ENCODE measurements around the gene RIN1.
A peak's percentile ranks its signal among the peaks of the same experiment; 100 is the strongest.

The RIN1 gene

DNA sequence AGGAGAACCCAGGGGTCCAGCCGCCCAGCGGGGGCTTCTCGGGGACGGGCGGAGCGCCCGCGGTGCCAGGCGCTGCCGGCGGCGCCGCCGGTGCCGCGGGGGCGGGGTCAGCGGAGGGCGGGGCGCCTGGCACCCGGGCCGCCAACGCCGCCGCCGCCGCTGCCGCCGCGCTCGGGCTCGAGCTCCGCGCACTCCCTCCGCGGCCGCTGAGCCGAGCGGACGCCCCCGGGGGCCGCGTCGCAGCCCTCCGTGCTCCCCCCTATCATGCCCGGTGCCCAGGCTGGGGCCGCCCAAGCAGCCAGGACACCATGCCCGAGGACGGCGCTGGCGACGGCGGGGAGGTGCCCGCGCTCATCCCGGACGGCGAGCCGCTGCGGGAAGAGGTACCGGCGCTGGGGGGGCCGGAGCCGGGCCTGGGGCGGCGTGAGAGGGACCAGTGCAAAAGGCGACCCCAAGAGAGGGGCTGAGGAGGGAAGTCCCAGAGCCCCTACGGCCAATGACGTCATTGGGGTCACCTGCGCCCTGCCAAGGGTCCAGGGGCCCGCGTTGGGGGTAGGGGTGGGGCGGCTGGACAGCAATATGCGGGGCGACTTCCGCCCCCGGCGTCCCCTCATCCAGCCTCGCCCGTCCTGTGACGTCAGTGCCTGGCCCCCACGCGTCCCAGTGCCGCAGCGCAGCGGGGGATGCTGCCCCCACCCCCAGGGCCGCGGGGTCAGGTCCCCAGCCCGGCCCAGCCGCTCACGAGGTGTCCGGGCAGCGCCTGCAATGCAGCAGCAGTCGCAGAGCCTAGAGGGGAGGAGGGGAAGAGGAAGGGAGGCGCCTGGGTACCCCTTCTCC is 44.3 kb downstream of the RIN1 start, which contains the start of gene TMEM151A:
Gene TMEM151A, plus strand, starts transcription at position 189 of the 837 bp plus-strand sequence. Its CDS starts 120 bp downstream, at position 309.
- H3K4me3 ChIP-seq (ENCODE audit: low read length in 2 of 2), result peak within 1 kb of the TSS in 1 of 2 donors; percentile 63
- H3K4me1 ChIP-seq (ENCODE audit: control insufficient read depth, insufficient read depth, low read length), result peaks cover 35% of the 10 kb centered on the region
- no peak within 1 kb of the TSS for H3K27ac ChIP-seq (ENCODE audit: low read length)
- H3K9ac ChIP-seq (ENCODE audit: low read length in 2 of 2), result no peak within 1 kb of the TSS
- peaks cover 20 to 35% of the 10 kb centered on the region in 2 donors for H3K27me3 ChIP-seq (ENCODE audit: control insufficient read depth in 1 of 2, insufficient read depth in 2 of 2, low read length in 2 of 2)
- H3K36me3 ChIP-seq (ENCODE audit: control insufficient read depth in 2 of 2, insufficient read depth in 2 of 2, low read length in 2 of 2), result peaks cover 0 to under 1% of the 10 kb centered on the region in 2 donors
- H3K9me3 ChIP-seq (ENCODE audit: control insufficient read depth in 2 of 2, low read length in 2 of 2), result no peaks in the 10 kb centered on the region

DNA sequence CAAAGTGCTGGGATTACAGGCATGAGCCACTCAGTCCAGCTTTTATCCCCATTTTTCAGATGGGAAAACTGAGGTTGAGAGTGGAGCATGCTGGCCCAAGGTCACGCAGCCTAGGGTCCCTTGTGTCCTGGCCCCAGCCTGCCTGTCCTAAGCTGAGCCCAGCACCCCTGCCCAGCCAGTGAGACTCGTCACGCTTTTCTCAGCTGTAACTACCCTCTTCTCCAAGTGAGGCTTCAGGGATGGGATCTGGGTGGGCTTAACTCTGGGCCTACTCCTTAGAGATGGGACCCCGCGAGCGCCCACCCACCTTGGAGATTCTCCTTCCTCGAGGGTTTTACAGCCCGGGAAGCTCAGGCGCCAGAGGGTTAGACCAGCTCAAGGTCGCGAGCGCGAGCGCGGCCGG is 44.9 kb downstream of the RIN1 start:
- peaks cover 0 to 4% of the 10 kb centered on the region in 2 donors for H3K36me3 ChIP-seq (ENCODE audit: control insufficient read depth in 2 of 2, insufficient read depth in 2 of 2, low read length in 2 of 2)
- peaks cover 40% of the 10 kb centered on the region for H3K4me1 ChIP-seq (ENCODE audit: control insufficient read depth, insufficient read depth, low read length)
- H3K4me3 ChIP-seq (ENCODE audit: low read length in 2 of 2), result peak overlapping the region in 1 of 2 donors; percentile 44
- H3K27ac ChIP-seq (ENCODE audit: low read length), result no peak overlapping the region
- no peak overlapping the region for H3K9ac ChIP-seq (ENCODE audit: low read length in 2 of 2)
- H3K27me3 ChIP-seq (ENCODE audit: control insufficient read depth in 1 of 2, insufficient read depth in 2 of 2, low read length in 2 of 2), result peaks cover 20 to 30% of the 10 kb centered on the region in 2 donors
- H3K9me3 ChIP-seq (ENCODE audit: control insufficient read depth in 2 of 2, low read length in 2 of 2), result no peaks in the 10 kb centered on the region

DNA sequence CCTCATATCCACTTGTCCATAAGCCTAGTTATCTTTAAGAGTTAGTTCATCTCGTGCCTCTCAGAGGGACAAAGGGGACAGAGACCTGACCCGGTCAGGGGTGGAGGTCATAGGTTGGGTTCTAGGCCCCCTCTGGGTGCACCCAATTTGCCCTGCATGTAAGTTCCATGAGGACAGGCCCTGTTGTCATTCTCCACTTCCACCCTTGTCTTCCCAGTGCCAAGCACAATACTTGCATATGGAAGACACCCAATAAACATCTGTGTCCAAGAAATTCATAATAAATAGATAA is 46.0 kb downstream of the RIN1 start:
- H3K9ac ChIP-seq (ENCODE audit: low read length in 2 of 2), result no peak overlapping the region
- H3K36me3 ChIP-seq (ENCODE audit: control insufficient read depth in 2 of 2, insufficient read depth in 2 of 2, low read length in 2 of 2), result peaks cover 0 to 4% of the 10 kb centered on the region in 2 donors
- no peak overlapping the region for H3K27ac ChIP-seq (ENCODE audit: low read length)
- H3K9me3 ChIP-seq (ENCODE audit: control insufficient read depth in 2 of 2, low read length in 2 of 2), result no peaks in the 10 kb centered on the region
- H3K27me3 ChIP-seq (ENCODE audit: control insufficient read depth in 1 of 2, insufficient read depth in 2 of 2, low read length in 2 of 2), result peaks cover 18 to 30% of the 10 kb centered on the region in 2 donors
- peak overlapping the region in 1 of 2 donors; percentile 92 for H3K4me3 ChIP-seq (ENCODE audit: low read length in 2 of 2)
- H3K4me1 ChIP-seq (ENCODE audit: control insufficient read depth, insufficient read depth, low read length), result peaks cover 45% of the 10 kb centered on the region

DNA sequence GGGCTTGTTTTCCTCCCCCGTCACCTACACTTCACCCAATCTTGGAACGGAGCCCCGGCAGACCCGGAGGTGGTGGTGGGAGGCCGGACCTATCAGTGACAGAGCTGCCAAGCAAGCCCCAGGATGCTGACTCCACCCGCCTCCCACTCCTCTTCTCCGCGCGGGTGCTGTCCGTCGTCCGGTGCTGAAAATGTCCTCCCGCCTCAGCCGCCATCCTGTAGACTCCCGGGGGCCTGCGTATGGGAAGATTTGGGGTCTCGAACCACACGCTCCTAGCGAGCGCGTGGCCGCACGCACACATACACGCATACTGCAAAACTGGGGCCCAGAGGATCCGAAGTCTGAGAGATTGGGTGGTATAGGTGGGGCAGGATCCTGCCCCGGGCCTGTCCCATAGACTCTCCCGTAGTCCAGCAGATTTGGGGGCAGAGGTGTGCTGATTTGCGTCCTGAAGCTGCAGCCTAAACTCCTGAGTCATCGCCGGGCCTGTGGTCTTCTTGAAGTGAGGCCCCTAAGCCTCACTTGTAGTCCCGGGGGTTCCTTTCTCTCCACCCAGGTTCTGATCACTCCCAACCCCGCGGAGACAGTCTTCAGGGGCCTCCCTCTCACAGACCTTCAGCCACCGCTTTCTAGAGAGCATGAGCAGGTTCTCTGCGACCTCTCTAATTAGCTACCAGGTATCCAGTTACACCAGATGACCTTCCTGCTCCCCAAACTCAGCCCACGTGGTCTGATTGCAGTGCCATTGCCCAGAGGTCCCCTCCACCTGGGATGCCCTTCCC is 46.5 kb downstream of the RIN1 start:
- Histone ChIP-seq H3K27me3 (ENCODE audit: control insufficient read depth in 1 of 2, insufficient read depth in 2 of 2, low read length in 2 of 2) (peaks cover 18 to 30% of the 10 kb centered on the region in 2 donors), H3K4me1 (ENCODE audit: control insufficient read depth, insufficient read depth, low read length) (peaks cover 48% of the 10 kb centered on the region)

DNA sequence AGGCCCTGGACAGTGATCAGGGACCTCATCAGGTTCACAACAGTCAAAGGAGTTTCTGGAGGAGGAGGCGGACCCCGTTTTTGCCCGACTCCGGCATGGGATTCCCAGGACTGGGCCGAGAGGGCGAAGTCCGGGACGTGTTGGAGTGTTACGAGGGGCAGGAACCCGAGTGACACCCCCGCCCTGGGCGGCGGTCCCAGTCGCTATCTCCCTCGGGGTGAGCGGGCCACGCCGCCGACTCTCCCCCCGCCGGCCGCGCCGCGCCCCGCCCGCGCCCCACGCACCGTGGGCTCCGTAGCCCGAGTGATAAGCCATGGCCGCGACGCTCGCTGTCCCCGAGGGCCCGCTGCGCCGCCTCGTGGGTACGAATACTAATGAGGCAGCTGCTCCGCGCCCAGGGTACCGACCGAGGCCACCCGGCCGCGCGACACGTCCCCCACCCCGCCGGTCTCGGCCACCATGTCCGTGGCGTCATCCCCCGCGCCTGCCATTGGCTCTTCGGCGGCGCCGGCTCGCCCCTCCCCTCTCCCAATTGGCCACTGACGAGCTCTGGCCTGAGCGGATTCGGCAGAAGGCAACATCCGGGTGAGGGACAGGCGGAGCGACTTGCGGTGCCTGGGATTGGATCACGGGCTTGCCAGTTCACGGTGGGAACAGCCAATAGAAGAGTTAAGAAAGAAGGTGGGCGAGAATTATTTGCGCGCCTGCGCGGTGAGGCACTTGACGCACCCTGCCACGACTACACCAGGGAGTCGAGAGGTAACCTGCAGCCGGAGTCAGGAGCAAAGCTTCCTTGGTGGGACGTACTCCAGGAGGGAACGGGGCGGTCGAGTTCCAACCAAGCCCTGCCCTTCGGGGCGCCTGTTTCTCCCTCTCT is 47.3 kb downstream of the RIN1 start, which contains the start of gene YIF1A:
Gene YIF1A, minus strand, starts transcription at position 473 of the 877 bp plus-strand sequence. Its CDS starts 158 bp downstream, at position 315.
- Histone ChIP-seq H3K27ac (ENCODE audit: low read length) (peak within 1 kb of the TSS; percentile 88), H3K27me3 (ENCODE audit: control insufficient read depth in 1 of 2, insufficient read depth in 2 of 2, low read length in 2 of 2) (peaks cover 15 to 25% of the 10 kb centered on the region in 2 donors), H3K9ac (ENCODE audit: low read length in 2 of 2) (peak within 1 kb of the TSS; percentile 89 to 95), H3K9me3 (ENCODE audit: control insufficient read depth in 2 of 2, low read length in 2 of 2) (no peaks in the 10 kb centered on the region), H3K4me3 (ENCODE audit: low read length in 2 of 2) (peak within 1 kb of the TSS; percentile 91 to 92), H3K36me3 (ENCODE audit: control insufficient read depth in 2 of 2, insufficient read depth in 2 of 2, low read length in 2 of 2) (peaks cover 0 to 8% of the 10 kb centered on the region in 2 donors), H3K4me1 (ENCODE audit: control insufficient read depth, insufficient read depth, low read length) (peaks cover 48% of the 10 kb centered on the region)

More for the DNA sequence above, 46.5 kb downstream of the RIN1 start:
- H3K9ac ChIP-seq (ENCODE audit: low read length in 2 of 2), result peak overlapping the region; percentile 68 to 83
- H3K9me3 ChIP-seq (ENCODE audit: control insufficient read depth in 2 of 2, low read length in 2 of 2), result no peaks in the 10 kb centered on the region
- peak overlapping the region; percentile 88 to 92 for H3K4me3 ChIP-seq (ENCODE audit: low read length in 2 of 2)
- H3K36me3 ChIP-seq (ENCODE audit: control insufficient read depth in 2 of 2, insufficient read depth in 2 of 2, low read length in 2 of 2), result peaks cover 0 to 4% of the 10 kb centered on the region in 2 donors
- H3K27ac ChIP-seq (ENCODE audit: low read length), result peak overlapping the region; percentile 88

DNA sequence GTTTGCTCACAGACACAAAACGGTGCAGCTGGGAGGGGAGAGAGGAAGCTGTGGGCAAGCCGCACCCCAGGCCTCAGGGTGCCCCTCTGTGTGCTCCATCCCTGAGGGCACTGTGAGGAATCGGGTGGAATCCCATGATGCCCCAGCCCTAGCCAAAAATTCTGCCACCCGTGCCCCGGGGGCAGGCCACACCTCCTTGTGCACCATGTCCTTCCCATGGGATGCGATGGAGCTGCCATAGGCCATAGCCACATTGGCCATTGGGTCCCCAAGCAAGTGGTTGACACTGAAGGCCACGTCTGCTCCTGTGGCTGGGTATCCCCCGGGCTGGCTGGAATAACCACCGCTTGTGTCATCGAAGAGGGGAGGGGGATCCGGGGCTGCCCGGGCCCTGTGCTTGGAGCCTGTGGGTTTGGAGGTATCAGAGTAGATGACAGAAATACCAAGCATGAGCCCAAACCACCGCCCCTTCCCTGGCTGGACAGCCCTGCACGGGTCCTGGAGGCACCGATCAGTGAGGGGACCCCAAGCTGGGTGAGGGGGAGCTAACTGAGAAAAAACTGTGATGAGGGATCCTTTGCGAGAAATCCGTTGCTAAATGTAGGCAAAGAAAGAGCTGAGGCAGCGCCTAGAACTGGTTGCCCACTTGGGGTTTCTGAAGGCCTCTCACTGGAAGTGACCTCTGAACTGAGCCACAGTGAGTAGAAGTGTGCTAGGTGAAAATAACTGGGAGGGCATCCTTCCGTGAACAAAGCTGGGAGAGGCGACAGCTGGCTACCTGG is 48.2 kb downstream of the RIN1 start:
- Histone ChIP-seq H3K9ac (ENCODE audit: low read length in 2 of 2) (peak overlapping the region; percentile 89 to 95), H3K9me3 (ENCODE audit: control insufficient read depth in 2 of 2, low read length in 2 of 2) (no peaks in the 10 kb centered on the region), H3K4me1 (ENCODE audit: control insufficient read depth, insufficient read depth, low read length) (peaks cover 48% of the 10 kb centered on the region), H3K4me3 (ENCODE audit: low read length in 2 of 2) (peak overlapping the region; percentile 91 to 92), H3K27ac (ENCODE audit: low read length) (peak overlapping the region; percentile 88), H3K27me3 (ENCODE audit: control insufficient read depth in 1 of 2, insufficient read depth in 2 of 2, low read length in 2 of 2) (peaks cover 8 to 16% of the 10 kb centered on the region in 2 donors), H3K36me3 (ENCODE audit: control insufficient read depth in 2 of 2, insufficient read depth in 2 of 2, low read length in 2 of 2) (peaks cover 0 to 8% of the 10 kb centered on the region in 2 donors)

DNA sequence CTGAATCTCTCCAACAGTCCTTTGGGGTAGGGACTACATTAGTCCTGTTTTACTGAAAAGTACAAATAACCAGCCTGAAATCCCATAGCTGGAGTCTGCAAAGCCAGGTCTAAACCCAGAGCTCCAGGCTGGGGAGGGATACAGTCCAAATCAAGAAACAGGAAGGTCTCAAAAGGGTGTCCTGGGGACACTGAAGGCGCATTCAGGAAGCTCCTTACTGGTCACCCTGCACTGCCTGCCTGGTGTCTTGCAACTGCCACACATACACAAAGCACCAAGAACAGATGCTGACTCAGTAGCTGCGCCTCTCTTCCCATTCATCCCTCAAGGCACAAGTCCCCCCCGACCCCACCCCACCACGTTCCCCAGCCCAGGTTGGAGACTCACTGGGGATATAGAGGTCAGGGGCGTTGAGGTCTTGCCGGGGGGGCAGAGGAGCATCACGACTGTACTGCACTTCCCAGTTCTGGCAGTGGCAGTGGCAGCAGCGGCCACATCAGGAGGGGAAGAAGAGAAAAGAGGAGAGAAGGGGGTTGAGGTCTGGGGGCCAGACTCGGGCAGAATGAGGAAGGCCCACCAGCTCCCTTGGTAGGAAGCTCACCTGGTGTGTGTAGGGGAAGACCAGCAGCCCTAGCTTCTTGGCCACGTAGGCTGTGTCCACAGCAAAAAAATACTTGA is 48.9 kb downstream of the RIN1 start:
- no peak overlapping the region for H3K27ac ChIP-seq (ENCODE audit: low read length)
- H3K9me3 ChIP-seq (ENCODE audit: control insufficient read depth in 2 of 2, low read length in 2 of 2), result no peaks in the 10 kb centered on the region
- peaks cover 49% of the 10 kb centered on the region for H3K4me1 ChIP-seq (ENCODE audit: control insufficient read depth, insufficient read depth, low read length)
- peaks cover 1 to 9% of the 10 kb centered on the region in 2 donors for H3K27me3 ChIP-seq (ENCODE audit: control insufficient read depth in 1 of 2, insufficient read depth in 2 of 2, low read length in 2 of 2)
- no peak overlapping the region for H3K9ac ChIP-seq (ENCODE audit: low read length in 2 of 2)
- H3K36me3 ChIP-seq (ENCODE audit: control insufficient read depth in 2 of 2, insufficient read depth in 2 of 2, low read length in 2 of 2), result peaks cover 0 to 8% of the 10 kb centered on the region in 2 donors
- H3K4me3 ChIP-seq (ENCODE audit: low read length in 2 of 2), result no peak overlapping the region

DNA sequence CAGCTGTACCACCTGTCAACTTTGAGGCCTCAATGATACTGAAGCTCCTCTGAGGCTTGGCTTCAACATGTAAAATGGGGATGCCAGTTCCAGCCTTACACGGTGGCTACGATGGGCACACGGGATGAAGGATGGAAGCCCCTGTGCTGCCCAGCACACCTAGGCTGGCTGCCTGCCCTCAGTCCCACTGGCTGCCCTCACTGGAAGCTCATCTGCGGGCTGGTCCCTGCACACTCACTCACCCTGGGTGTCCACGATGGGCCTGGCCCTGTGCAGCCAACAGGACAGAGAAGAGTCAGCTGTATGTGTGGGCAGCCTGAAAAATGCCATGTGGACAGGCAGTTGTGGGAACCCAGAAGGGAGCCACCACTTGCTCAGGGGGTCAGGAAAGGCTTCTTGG is 49.5 kb downstream of the RIN1 start:
- H3K36me3 ChIP-seq (ENCODE audit: control insufficient read depth in 2 of 2, insufficient read depth in 2 of 2, low read length in 2 of 2), result peaks cover 0 to 8% of the 10 kb centered on the region in 2 donors
- no peaks in the 10 kb centered on the region for H3K9me3 ChIP-seq (ENCODE audit: control insufficient read depth in 2 of 2, low read length in 2 of 2)
- no peak overlapping the region for H3K4me3 ChIP-seq (ENCODE audit: low read length in 2 of 2)
- no peak overlapping the region for H3K9ac ChIP-seq (ENCODE audit: low read length in 2 of 2)
- H3K27me3 ChIP-seq (ENCODE audit: control insufficient read depth in 1 of 2, insufficient read depth in 2 of 2, low read length in 2 of 2), result peaks cover 0 to 6% of the 10 kb centered on the region in 2 donors
- H3K4me1 ChIP-seq (ENCODE audit: control insufficient read depth, insufficient read depth, low read length), result peaks cover 45% of the 10 kb centered on the region
- no peak overlapping the region for H3K27ac ChIP-seq (ENCODE audit: low read length)

DNA sequence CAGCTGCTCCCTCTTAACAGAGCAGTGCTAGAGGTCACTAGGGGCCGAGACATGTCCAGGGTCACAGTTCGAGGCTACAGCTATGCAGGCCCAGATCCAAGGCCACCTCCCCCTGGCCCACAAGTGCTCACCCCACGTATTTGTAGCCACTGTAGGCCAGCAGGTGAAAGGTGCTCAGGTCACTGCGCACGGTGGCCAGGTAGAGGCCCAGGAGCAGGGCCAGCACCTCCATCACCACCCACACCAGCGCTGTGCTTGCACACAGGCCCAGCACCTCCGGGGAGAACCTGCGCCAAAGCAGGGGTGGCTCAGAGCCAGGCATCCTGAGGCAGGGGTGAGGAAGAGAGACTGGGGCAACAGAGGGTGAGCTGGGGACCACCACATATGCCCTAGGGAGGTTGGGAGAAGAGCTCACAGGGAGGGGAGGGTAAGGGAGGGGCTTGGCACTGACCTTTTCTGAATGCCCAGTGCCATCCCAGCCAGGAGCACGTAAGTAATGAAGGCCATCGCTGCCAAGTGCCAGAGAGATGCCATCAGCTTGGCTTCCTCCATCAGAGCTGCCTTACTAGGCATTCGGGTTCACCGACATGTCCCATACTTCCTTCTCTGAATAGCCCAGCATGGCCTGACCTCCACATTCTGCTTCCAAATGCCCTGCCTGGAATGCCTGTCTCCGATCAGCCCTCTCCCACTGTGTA is 50.8 kb downstream of the RIN1 start:
- peaks cover 0 to 8% of the 10 kb centered on the region in 2 donors for H3K36me3 ChIP-seq (ENCODE audit: control insufficient read depth in 2 of 2, insufficient read depth in 2 of 2, low read length in 2 of 2)
- no peaks in the 10 kb centered on the region for H3K9me3 ChIP-seq (ENCODE audit: control insufficient read depth in 2 of 2, low read length in 2 of 2)
- H3K4me3 ChIP-seq (ENCODE audit: low read length in 2 of 2), result no peak overlapping the region
- no peak overlapping the region for H3K27ac ChIP-seq (ENCODE audit: low read length)
- peaks cover 45% of the 10 kb centered on the region for H3K4me1 ChIP-seq (ENCODE audit: control insufficient read depth, insufficient read depth, low read length)
- peak overlapping the region in 1 of 2 donors; percentile 21 for H3K9ac ChIP-seq (ENCODE audit: low read length in 2 of 2)
- H3K27me3 ChIP-seq (ENCODE audit: control insufficient read depth in 1 of 2, insufficient read depth in 2 of 2, low read length in 2 of 2), result peaks cover 0 to 4% of the 10 kb centered on the region in 2 donors

All from stomach smooth muscle (tissue), 2 donors.